Measurements from ENCODE around the gene ME1. TPM values are rescaled to one million over a fixed set of nuclear protein-coding genes. Genes with fewer than 3 reads are reported as not detected.

Gene ME1
- total RNA-seq, 1 donor = 39.7 TPM

DNA sequence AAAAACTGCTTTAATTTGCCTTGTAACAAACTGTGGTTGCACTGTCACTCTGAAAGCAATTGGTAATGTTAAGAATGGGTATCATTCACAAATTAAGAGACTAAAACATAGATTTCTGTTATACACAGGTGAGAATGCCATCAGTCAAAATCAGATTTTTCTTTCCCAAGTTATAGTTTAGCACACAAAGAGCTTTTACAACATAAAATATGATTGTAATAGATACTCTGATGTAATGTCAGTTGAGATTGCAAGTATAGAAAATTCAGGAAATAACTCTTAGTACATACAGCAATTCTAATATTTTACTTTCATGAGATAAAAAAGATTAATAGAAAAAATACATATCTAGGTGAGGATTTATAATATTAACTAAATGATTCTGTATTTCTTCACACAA lies 2.3 kb upstream of the ME1 start:
- TF ChIP-seq, protein P1, sequence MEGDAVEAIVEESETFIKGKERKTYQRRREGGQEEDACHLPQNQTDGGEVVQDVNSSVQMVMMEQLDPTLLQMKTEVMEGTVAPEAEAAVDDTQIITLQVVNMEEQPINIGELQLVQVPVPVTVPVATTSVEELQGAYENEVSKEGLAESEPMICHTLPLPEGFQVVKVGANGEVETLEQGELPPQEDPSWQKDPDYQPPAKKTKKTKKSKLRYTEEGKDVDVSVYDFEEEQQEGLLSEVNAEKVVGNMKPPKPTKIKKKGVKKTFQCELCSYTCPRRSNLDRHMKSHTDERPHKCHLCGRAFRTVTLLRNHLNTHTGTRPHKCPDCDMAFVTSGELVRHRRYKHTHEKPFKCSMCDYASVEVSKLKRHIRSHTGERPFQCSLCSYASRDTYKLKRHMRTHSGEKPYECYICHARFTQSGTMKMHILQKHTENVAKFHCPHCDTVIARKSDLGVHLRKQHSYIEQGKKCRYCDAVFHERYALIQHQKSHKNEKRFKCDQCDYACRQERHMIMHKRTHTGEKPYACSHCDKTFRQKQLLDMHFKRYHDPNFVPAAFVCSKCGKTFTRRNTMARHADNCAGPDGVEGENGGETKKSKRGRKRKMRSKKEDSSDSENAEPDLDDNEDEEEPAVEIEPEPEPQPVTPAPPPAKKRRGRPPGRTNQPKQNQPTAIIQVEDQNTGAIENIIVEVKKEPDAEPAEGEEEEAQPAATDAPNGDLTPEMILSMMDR (IDR thresholded peaks at IDR 0.05; ENCODE audit: insufficient read depth, low read depth, low read length) = no peak
- H3K4me3 ChIP-seq (ENCODE audit: low read depth, low read length) = no peak overlapping the region
- no peak for DNase-seq (ENCODE audit: low read depth)

DNA sequence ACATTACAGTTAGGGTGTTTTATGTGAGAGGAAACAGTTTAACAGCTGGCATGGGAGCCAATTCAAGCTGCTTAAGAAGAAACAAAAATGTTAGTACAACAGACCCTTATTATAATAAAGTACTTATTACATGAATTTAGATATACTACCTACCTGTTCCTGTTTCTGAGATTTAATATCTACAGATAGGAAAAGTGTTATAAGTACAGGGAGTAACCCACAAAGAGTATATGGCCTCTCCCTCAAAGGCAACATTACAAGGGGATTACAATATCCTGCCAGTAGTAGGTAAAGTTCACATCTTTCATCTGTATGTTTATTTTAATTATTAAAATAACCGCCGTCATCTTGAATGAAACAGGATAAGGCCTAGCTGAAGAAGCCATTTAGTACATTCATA lies 1.8 kb upstream of the ME1 start:
- no peak overlapping the region for H3K4me3 ChIP-seq (ENCODE audit: low read depth, low read length)
- TF ChIP-seq, protein P1 (IDR thresholded peaks at IDR 0.05; ENCODE audit: insufficient read depth, low read depth, low read length) = no peak
- DNase-seq (ENCODE audit: low read depth) = no peak

DNA sequence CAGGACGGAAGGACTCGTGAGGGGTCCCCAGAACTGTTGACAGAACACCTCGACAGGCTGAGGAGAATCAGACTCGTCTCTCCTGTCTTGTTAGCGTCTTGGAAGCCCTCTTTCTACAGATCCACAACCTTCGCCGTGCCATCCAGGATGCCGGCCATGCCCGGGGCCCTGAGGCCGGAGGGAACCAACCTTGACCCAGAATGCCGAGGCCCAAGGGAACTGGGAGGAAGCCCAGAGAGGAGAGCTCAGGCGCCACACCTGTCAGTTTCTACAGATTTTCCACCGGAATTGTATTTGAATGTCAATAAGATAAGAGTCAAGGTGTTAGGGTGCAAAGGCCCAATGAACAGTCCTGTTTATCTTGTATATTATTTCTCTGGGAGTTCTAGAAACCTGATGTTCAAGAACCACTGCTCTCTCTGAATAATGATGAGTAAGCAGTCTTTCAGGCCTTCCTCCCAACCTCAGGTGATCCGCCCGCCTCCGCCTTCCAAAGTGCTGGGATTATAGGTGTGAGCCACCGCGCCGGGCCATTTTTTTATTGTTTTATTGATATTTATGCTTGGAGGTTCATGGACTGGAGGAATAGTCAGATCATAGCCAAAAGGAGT lies 799 bp upstream of the ME1 start:
- no peak for DNase-seq (ENCODE audit: low read depth)
- H3K4me3 ChIP-seq (ENCODE audit: low read depth, low read length) = peak overlapping the region; percentile 66
- TF ChIP-seq, protein P1 (IDR thresholded peaks at IDR 0.05; ENCODE audit: insufficient read depth, low read depth, low read length) = no peak

DNA sequence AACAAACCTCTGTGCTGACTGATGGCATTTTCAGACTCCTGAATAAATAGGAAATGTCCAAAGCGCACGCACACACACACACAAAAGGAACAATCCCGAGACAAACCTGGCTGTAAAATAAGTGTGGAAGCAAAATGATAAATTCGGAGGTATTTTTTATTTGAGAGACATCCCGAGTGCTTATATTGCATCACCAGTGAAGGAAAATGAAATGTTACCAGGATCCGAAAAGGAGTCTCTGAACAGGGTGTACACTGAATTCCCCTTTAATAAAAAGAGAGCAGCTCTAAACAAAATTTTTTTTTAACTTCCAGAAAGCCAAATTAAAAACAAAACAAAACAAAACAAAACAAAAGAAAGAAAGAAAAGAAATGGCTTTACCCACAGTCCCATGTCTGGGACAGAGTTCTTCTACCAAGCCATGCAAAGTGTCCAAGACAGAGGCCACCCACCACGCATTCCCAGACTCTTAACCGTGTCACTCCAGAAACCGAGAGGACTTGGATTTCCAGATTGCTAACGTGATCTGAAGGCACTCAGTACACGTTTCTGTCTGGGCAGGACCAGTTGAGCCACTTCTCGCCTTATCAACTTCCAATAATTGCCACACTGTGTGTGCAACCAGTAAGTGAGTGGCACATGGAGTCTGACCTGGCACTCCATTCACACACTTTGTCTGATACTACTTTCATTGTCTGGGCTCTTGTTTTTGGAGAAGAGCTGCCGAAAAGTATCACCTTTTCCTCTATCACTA lies 817 bp downstream of the ME1 start:
- peak overlapping the region; percentile 66 for H3K4me3 ChIP-seq (ENCODE audit: low read depth, low read length)
- peak; percentile 36 for DNase-seq (ENCODE audit: low read depth)
- TF ChIP-seq, protein P1 (IDR thresholded peaks at IDR 0.05; ENCODE audit: insufficient read depth, low read depth, low read length) = no peak

DNA sequence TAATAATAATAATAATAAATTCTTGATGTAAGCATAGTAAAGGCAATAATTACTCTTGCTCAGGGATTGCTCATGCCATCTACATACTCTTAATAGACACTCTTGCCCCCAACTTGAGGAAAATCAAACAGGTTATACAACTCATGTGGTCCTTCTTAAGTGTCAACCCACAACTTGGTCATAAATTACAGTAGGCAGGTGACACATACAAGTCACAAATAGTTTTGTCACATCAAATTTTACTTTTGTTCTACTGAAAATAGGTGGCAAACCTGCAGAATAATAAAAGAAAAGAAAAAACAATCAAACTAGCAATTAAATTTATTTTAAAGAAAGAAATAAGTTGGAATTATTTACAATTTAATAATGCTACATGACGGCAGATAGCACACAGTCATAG lies 1.6 kb downstream of the ME1 start:
- H3K4me3 ChIP-seq (ENCODE audit: low read depth, low read length) = peak overlapping the region; percentile 66
- DNase-seq (ENCODE audit: low read depth) = no peak
- TF ChIP-seq, protein P1 (IDR thresholded peaks at IDR 0.05; ENCODE audit: insufficient read depth, low read depth, low read length) = no peak

DNA sequence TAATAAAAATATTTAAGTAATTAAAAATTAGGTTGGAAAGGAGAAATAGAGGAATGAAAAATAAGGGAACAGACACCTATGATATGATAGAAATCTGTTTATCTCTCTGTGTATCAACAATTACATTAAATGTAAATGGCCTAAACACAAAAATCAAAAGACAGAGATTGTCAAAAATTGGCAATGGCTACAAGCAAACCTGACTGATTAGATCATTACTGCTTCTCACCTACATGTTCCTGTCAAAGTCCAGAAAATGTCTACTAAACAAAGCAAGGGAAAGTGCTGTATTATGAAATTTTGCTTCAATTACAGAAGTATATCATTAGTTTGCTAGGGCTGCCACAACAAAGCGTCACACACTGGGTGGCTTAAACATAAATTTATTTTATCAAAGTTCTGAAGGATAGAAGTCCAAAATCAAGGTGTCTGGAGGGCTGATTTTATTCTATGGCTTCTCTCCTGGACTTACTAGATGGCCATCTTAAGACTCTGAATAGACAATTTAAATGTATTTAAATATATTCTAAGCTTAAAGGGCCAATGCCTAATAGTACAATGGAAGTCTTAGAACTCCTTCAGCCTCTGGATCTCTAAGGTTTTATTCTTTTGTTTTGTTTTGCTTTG lies 6.3 kb downstream of the ME1 start:
- no peak overlapping the region for H3K4me3 ChIP-seq (ENCODE audit: low read depth, low read length)
- TF ChIP-seq, protein P1 (IDR thresholded peaks at IDR 0.05; ENCODE audit: insufficient read depth, low read depth, low read length) = no peak
- DNase-seq (ENCODE audit: low read depth) = no peak
